ENCODE data around the gene IMP4.
A peak's percentile ranks its signal among the peaks of the same experiment; 100 is the strongest.

Gene IMP4

DNA sequence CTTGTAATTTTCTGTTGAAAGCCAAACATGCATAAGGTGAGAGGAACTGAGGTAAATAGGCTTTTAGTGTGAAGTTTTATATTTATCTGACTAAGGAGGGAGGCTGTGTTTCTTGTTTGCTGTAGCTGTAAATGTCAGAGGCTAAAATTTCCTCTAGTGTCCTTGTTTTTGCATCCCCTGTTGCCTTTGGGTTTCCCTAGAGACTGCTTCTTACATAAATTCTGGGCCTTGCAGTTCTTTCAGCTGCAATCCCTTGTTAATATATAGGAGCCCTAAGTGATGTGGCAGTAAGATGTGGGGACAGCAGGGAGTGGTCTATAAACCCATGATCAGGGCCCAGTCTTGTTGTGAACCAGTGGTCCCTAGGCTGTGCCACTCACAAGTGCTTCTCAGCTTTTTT lies 7.5 kb upstream of the IMP4 start:
- intact Hi-C loops (cut with DNase I), result no loop called here
- DNase-seq, result no peak

DNA sequence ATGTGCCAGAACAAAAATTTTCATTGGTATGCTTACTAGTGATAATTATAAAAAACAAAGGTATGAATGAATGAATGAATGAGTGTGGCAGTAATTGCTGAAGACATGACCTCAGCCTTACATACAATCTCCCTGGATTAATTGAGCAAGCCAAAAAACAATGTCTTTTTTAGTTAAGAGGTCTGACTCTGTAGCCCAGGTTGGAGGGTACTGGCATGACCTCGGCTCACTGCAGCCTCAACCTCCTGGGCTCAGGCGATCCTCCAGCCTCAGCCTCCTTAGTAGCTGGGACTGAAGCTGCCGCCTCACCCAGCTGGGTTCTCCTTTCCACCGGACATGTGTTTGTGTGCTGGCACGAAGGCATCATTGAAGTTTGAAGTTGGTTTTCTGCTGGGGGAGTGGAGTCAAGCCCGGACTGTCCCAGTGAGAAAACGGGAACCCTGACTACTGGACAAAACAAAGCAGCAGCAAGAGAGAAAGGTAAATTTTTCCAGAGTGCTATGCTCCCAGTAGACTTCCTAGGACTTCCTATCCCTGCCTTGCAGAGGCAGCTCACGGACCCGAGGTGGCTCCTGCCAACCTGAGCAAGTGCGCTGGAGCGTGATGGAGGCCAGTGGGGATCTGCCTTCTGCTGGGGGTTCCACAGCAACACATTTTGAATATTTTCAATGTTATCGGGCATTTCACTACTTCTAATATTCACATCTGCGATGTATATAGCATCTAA lies 6.4 kb upstream of the IMP4 start:
- intact Hi-C loops (cut with DNase I), result no loop called here
- peak in 1 of 10 donors; percentile 67 for DNase-seq

DNA sequence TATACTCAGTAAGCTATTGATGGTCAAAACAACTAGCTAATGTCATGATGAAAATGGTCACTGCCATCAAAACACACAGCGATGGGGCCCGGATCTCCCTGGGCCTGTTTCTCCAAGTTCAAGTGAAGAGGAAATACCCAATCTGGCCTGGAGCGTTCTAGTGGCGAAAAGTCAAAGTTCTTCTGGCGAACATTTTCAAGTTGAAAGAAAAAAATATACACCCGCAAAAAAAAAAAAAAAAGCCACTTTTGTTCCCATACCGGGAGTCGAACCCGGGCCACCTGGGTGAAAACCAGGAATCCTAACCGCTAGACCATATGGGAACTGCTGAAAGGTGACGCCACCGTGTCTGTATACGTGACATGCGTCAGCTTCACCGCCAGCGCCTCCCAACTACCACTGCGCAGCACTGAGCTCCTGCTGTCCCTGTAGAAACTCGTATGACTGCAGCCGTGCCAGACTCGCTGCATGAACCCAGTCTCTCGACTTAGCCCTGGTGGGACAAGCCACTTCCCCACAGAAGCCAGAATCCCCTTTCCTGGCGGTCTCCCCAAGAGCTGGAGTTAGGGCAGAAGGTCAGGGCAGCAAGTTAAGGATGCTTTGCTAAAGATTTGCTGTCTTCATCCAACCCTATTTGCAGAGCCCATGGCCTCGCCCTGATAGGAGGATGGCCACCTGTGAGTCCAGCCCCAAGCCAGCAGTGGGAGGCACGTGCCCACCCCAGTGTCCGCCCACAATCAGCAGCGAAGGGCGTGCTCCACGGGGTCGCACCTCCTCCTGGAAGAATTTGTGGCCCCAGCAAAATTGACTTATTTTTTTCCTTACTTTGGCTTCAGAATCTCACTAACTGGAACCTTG lies 5.6 kb upstream of the IMP4 start:
- peak; percentile 54 to 97 (median 84) for DNase-seq
- intact Hi-C loops (cut with DNase I), result no loop called here

- no peak for DNase-seq
- intact Hi-C loops (cut with DNase I), result no loop called here
Measured at GRCh38 chr2:130337735-130338325, 4.9 kb upstream of the IMP4 start.

GRCh38 chr2:130338793-130339345 lies 3.8 kb upstream of the IMP4 start:
- peak in 1 of 10 donors; percentile 65 for DNase-seq
- intact Hi-C loops (cut with DNase I), result no loop called here

DNA sequence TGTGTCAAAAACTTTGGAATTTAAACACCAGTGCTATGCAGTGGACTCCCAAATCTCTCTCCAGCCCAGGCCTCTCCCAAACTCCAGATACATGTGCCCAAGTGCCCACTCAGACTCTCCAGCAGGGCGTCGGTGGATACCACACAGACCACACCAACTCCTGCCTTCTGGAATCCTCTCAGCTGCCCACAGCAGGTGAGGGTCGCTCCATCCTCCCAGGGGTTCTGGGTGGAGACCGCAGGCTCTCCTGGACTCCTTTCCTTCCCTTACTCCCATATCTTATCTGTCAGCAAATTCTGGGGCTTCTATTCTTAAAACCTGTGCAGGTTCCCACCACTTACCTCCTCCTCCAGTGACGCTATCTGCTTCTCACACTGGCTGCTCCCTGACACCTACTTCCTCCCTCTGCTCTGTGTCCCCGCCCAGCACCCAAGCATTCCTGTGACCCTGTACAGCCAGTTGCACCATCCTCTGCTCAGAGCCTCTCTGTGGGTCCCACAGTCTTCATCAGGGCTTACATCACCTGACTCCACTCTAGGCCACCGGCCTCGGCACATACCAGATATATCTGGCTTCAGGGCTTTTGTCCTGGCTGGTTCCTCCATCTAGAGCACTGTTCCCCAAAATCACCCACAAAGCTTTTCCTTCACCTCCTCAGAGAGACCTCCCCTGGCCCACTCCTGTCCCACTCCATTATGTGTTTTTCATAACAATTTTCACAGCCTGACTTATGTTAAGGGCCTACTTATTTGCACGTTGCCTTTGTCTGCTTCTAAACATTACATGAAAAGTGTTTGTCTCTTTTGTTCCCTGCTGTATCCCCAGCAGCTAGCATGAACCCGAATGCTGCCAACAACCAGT lies 2.6 kb upstream of the IMP4 start:
- DNase-seq, result peak in 1 of 10 donors; percentile 26
- intact Hi-C loops (cut with DNase I), result loop anchor here (5.0 kb wide), 2 partner anchors 47 to 158 kb away; partner anchors contain the start of genes MZT2B and SMPD4

DNA sequence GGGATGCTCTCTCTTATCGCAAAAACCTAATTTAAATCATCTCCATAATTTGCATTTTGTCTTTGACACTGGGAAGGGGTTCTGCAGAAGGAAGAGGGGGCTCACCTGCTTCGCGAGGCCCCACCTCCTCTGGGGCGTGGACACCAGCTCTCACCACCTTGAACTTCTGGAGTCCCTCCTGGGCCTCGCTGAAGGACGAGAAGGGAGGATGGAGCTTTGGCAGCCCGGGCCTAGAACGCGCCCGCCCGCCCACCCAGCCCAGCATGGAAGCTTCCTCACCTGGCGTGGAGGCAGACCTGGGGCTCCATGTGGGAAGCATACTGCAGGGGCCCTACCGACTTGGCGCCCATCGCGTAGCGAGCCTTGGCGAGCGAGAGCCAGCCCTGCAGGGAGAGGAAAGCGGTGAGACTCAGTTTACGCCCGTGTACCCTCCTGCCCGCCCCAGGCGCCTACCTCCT lies 1.1 kb upstream of the IMP4 start:
- intact Hi-C loops (cut with DNase I), result loop anchor here (1.0 to 5.0 kb wide), 3 partner anchors 15 to 159 kb away; partner anchors contain the start of genes MZT2B, PTPN18 and SMPD4
- no peak for DNase-seq

GRCh38 chr2:130342020-130342532 lies 621 bp upstream of the IMP4 start:
- peak; percentile 77 to 99 (median 88) for DNase-seq
- intact Hi-C loops (cut with DNase I), result loop anchor here (1.0 to 5.0 kb wide), 3 partner anchors 14 to 160 kb away; partner anchors contain the start of genes MZT2B, PTPN18 and SMPD4

DNA sequence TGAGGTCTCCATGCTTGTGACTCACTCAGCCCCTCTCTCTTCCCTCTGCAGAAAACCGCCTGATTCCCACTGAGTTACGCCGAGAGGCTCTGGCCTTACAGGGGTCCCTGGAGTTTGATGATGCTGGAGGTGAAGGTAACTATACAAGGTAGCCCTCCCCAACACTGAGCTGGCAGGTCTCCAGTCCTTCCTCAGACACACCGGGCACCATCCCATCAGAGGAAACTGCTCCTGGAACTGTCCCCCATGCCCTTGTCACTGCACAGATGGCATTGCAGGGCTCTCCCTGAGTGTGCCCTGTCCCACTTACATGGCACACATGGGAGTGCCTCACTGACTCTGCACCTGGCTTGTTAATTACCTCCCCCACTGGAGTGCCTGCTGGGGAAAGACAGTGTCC lies 1.9 kb downstream of the IMP4 start:
- DNase-seq, result peak in 1 of 10 donors; percentile 33
- intact Hi-C loops (cut with DNase I), result loop anchor here (5.0 kb wide), 2 partner anchors 43 to 162 kb away; partner anchors contain the start of genes MZT2B and SMPD4

GRCh38 chr2:130345091-130345490 lies 2.4 kb downstream of the IMP4 start:
- intact Hi-C loops (cut with DNase I), result no loop called here
- DNase-seq, result peak in 1 of 10 donors; percentile 59

DNA sequence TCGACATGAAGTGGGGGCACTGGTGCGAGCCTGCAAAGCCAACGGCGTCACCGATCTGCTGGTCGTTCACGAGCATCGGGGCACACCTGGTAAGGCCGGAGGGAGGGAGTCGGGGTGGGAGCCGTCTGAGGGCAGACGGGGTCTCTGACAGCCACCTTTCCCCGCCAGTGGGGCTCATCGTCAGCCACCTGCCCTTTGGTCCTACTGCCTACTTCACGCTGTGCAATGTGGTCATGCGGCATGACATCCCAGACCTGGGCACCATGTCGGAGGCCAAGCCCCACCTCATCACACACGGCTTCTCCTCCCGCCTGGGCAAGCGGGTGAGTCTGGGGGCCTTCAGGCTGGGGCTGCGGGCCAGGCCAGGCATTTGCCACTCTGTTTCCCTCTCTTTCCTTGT lies 2.9 kb downstream of the IMP4 start:
- peak in 1 of 10 donors; percentile 81 for DNase-seq
- intact Hi-C loops (cut with DNase I), result no loop called here

DNA sequence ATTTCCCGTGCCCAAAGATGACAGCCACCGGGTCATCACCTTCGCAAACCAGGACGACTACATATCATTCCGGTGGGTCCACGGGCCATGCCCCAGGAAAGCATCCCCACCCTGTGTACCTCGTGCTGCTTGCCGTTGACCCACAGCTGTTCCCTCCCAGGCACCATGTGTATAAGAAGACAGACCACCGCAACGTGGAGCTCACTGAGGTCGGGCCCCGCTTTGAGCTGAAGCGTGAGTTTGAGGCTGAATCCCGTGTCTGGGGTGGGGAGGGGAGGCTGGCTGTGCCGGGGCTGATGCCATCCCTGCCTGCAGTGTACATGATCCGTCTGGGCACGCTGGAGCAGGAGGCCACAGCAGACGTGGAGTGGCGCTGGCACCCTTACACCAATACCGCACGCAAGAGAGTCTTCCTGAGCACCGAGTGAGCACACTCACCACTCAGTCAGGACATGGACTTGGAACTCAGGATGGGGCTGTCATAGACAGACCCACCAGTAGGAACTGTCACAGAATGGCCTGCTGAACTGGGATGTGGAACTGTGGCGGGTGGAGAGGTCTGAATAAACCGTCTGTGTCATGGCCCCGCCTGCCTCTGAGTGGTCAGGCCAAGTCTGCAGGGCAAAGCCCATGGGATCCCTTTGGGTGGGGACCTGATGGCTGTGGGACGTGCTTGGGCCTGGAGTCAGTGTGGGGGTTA lies 3.5 kb downstream of the IMP4 start:
- intact Hi-C loops (cut with DNase I), result no loop called here

DNA sequence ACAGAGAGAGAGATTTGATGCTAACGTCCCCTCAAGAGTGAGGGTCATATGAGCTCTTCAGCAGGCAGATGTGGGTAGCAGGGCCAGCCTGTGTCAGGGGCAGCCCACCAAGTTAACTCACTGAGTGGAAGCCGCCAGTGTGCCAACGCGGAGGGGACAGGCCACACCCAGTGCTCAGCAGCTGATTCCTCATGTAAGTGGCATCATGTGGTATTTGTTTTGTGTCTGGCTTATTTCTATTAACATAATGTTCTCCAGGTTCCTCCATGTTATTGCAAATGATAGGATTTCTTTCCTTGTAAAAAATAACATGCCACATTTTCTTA lies 4.0 kb downstream of the IMP4 start:
- no peak for DNase-seq
- intact Hi-C loops (cut with DNase I), result no loop called here

More for the DNA sequence above, 3.5 kb downstream of the IMP4 start:
- peak in 1 of 10 donors; percentile 60 for DNase-seq

DNA sequence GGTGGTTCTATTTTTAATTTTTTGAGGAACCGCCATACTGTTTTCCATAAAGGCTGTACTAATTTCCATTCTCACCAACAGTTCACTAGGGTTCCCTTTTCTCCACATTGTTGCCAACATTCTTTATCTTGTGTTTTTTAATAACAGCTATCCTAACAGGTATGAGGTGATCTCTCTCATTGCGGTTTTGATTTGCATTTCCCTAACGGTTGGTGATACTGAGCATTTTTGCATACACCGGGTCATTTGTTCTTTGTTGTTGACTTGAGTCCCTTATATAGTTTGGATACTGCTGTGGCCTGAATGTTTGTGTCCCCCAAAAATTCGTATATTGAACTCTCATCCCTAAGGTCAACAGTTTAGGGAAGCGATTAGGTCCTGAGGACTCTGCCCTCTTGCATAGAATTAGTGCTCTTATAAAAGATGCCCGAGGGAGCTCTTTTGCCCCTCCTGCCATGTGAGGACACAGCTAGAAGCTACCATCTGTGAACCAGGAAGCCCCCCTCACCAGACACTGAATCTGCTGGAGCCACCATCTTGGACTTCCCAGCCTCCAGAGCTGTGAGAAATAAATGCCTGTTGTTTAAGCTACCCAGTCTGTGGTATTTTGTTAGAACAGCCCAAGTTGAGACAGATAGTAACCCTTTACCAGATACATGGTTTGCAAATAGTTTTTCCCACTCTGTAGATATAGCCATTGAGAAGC lies 4.7 kb downstream of the IMP4 start:
- intact Hi-C loops (cut with DNase I), result no loop called here
- no peak for DNase-seq

- intact Hi-C loops (cut with DNase I), result no loop called here
- DNase-seq, result no peak
Measured at GRCh38 chr2:130349174-130349573, 6.5 kb downstream of the IMP4 start.

DNA sequence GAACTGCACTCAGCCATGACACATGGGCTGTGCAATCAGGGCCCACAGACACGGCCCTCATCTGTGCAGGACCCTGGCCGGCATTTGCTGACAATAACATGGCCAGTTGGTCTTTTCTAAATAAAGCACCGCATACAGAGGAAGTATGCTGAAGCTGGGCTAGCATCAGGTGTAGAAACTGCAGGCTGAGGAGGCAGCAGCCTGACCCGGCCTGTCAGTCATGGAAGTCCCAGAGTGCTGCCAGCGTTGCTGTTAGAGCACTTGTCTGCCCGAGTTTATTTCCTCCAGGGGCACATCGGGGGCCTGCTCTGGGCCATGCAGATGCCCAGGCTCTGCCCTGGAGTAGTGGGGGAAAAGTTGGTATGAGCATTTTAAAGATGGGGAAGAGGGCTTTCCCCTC lies 9.0 kb downstream of the IMP4 start:
- DNase-seq, result peak in 1 of 10 donors; percentile 52
- intact Hi-C loops (cut with DNase I), result no loop called here

- intact Hi-C loops (cut with DNase I), result no loop called here
- peak in 1 of 10 donors; percentile 22 for DNase-seq
Measured at GRCh38 chr2:130352237-130352636, 9.5 kb downstream of the IMP4 start.
